Measurements from ENCODE around the gene C2CD3.
A peak's percentile ranks its signal among the peaks of the same experiment; 100 is the strongest.

Gene C2CD3

GRCh38 chr11:74015919-74016684 lies 154.7 kb downstream of the C2CD3 start:
- no peak overlapping the region for H3K27ac ChIP-seq
- DNase-seq (ENCODE audit: low spot score), result no peak
- H3K4me3 ChIP-seq, result no peak overlapping the region
- TF ChIP-seq, protein P1, sequence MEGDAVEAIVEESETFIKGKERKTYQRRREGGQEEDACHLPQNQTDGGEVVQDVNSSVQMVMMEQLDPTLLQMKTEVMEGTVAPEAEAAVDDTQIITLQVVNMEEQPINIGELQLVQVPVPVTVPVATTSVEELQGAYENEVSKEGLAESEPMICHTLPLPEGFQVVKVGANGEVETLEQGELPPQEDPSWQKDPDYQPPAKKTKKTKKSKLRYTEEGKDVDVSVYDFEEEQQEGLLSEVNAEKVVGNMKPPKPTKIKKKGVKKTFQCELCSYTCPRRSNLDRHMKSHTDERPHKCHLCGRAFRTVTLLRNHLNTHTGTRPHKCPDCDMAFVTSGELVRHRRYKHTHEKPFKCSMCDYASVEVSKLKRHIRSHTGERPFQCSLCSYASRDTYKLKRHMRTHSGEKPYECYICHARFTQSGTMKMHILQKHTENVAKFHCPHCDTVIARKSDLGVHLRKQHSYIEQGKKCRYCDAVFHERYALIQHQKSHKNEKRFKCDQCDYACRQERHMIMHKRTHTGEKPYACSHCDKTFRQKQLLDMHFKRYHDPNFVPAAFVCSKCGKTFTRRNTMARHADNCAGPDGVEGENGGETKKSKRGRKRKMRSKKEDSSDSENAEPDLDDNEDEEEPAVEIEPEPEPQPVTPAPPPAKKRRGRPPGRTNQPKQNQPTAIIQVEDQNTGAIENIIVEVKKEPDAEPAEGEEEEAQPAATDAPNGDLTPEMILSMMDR (IDR thresholded peaks at IDR 0.05), result no peak

- no peak overlapping the region for H3K4me3 ChIP-seq
- TF ChIP-seq, protein P1 (IDR thresholded peaks at IDR 0.05), result no peak
- DNase-seq (ENCODE audit: low spot score), result no peak
- peak overlapping the region in 1 of 2 donors; percentile 13 for H3K27ac ChIP-seq
These were observed 155.9 kb downstream of the C2CD3 start for GRCh38 chr11:74014880-74015279.

- TF ChIP-seq, protein P1 (IDR thresholded peaks at IDR 0.05), result no peak
- no peak for DNase-seq (ENCODE audit: low spot score)
- Histone ChIP-seq H3K4me3 (no peak overlapping the region), H3K27ac (no peak overlapping the region)
These were observed 157.7 kb downstream of the C2CD3 start for GRCh38 chr11:74013141-74013540.

GRCh38 chr11:74012074-74012809 lies 158.6 kb downstream of the C2CD3 start:
- DNase-seq (ENCODE audit: low spot score), result no peak
- TF ChIP-seq, protein P1 (IDR thresholded peaks at IDR 0.05), result no peak
- no peak overlapping the region for H3K4me3 ChIP-seq
- H3K27ac ChIP-seq, result no peak overlapping the region

GRCh38 chr11:74011360-74012073 lies 159.3 kb downstream of the C2CD3 start:
- Histone ChIP-seq H3K27ac (peak overlapping the region in 1 of 2 donors; percentile 8), H3K4me3 (no peak overlapping the region)
- TF ChIP-seq, protein P1 (IDR thresholded peaks at IDR 0.05), result no peak
- DNase-seq (ENCODE audit: low spot score), result peak; percentile 67

- Histone ChIP-seq H3K27ac (no peak overlapping the region), H3K4me3 (no peak overlapping the region)
- DNase-seq (ENCODE audit: low spot score), result peak; percentile 70
- TF ChIP-seq, protein P1 (IDR thresholded peaks at IDR 0.05), result no peak
These were observed 160.2 kb downstream of the C2CD3 start for GRCh38 chr11:74010306-74011300.
